Measurements from ENCODE around the gene HEG1. TPM values are rescaled to one million over a fixed set of nuclear protein-coding genes. Genes with fewer than 3 reads are reported as not detected.

The HEG1 gene
- total RNA-seq, 1 experiment from 2014 or later = 14.6 TPM

DNA sequence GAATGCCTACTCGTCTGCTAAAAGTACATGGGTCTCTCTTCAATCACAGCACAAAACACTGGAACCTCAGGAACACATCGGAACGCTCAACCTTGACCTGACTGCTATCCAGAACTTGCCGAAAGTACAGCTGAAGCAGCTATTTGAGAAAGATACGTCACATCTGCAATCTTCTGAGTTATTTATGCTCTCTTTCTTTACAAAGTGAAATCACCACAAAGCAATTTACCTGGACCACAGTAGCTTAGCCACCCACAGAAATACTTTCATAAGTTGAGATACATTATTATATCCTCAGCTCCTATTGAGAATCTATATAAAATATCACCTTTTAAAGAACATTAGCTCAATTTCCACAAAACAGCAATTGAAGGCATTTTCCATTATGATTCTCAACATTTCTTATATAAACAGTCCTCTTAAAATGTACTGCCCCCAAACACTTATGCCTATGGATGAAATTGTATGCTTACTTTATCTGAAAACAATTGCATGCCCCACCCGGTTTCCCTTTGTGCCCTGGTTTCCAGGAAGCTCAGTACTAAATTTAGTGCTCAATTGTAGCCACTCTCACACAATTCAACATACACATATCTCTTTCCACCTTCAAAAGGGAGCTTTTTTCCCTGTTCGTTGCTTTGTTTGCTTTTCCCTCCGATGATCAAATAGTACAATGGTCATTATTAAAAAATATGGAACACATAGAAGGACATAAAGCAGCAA lies 31.8 kb downstream of the HEG1 start (continued):
- TF ChIP-seq, protein P1, sequence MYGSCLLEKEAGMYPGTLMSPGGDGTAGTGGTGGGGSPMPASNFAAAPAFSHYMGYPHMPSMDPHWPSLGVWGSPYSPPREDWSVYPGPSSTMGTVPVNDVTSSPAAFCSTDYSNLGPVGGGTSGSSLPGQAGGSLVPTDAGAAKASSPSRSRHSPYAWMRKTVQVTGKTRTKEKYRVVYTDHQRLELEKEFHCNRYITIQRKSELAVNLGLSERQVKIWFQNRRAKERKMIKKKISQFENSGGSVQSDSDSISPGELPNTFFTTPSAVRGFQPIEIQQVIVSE (CRISPR knock-in tag; IDR thresholded peaks at IDR 0.05; ENCODE audit: borderline replicate concordance) = no peak
- no peak for TF ChIP-seq ZBTB21 (CRISPR knock-in tag; IDR thresholded peaks at IDR 0.05; ENCODE audit: borderline replicate concordance)

DNA sequence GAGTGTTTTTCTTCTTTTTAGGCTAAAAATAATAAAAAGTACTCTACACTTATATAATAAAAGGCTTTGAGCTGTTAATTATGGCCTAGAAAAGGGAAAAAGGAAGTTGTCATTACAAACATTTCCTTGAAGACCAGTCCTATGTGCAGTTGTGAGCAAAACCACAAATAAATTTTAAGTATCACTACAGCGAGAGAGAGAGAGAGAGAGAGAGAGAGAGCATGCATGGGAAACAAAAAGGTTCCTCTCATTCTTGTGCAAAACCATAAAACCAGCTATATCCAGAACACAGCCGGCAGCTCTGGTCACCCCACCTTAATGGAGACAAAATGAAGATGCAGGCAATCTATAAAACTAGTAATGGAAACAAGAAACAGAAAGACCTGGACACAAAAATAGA lies 33.6 kb downstream of the HEG1 start:
- ATAC-seq (no peak), DNase-seq (ENCODE audit: low spot score) (no peak)
- Mint-ChIP-seq H3K36me3 (peaks cover 23% of the 10 kb centered on the region), H3K4me1 (peaks cover 4% of the 10 kb centered on the region; the same call in 1 of the 2 replicates), H3K27ac (no peak overlapping the region), H3K4me3 (no peak overlapping the region), H3K27me3 (ENCODE audit: low read depth) (no peaks in the 10 kb centered on the region), H3K9me3 (no peaks in the 10 kb centered on the region)
- ChIA-PET CTCF (interaction anchor here (0.6 to 1.2 kb wide), 2 partner anchors 128 to 170 kb away, joined by 3 to 4 read pairs; no protein-coding TSS in a partner anchor), POLR2A (no interaction called here)
- TF ChIP-seq OVOL2 (CRISPR knock-in tag; IDR thresholded peaks at IDR 0.05; ENCODE audit: borderline replicate concordance) = no peak
- TF ChIP-seq ATF1 (CRISPR knock-in tag; IDR thresholded peaks at IDR 0.05) = no peak
- TF ChIP-seq RORB (CRISPR knock-in tag; IDR thresholded peaks at IDR 0.05) = no peak
- TF ChIP-seq ZNF423 (CRISPR knock-in tag; IDR thresholded peaks at IDR 0.05) = no peak
- no peak for TF ChIP-seq TEAD4 (CRISPR knock-in tag; IDR thresholded peaks at IDR 0.05)
- TF ChIP-seq NR1H2 (CRISPR knock-in tag; IDR thresholded peaks at IDR 0.05) = no peak
- TF ChIP-seq ZNF512 (CRISPR knock-in tag; IDR thresholded peaks at IDR 0.05; ENCODE audit: borderline replicate concordance) = no peak
- TF ChIP-seq ZNF281 (CRISPR knock-in tag; IDR thresholded peaks at IDR 0.05) = no peak
- TF ChIP-seq HMGA2 (CRISPR knock-in tag; IDR thresholded peaks at IDR 0.05) = no peak
- TF ChIP-seq AR (CRISPR knock-in tag; IDR thresholded peaks at IDR 0.05) = no peak
- no peak for TF ChIP-seq ATF2 (CRISPR knock-in tag; IDR thresholded peaks at IDR 0.05; ENCODE audit: borderline replicate concordance, low read depth)
- no peak for TF ChIP-seq JUN (CRISPR knock-in tag; IDR thresholded peaks at IDR 0.05)
